ENCODE results near the gene TFAP2C.
A peak's percentile ranks its signal among the peaks of the same experiment; 100 is the strongest.
"Not testable (repeated sequence)": the region's sequence is repeated elsewhere in the genome, so short reads cannot be mapped to it uniquely, and the experiment has no call there.

The TFAP2C gene

DNA sequence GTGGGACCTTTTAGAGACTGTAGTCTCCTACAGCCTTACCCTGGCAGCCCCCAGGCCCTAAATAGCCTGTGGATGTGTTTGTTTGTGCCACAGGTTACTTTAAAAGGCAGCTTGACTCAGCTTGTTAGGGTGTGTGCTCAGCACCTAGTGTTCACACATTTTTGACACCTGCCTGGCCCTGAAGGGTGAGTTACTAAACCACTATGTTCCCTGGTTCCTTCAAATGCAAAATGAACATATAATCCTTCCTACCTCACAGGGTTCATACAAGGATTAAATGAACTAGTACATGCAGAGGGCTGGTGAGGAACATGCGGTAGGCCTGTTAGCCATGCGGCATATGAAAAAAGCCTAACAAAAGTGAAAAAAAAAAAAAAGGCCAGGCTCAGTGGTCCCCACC, 14.9 kb upstream of the TFAP2C start:
- DNase-seq, result no peak

GRCh38 chr20:56616716-56617115, 12.4 kb upstream of the TFAP2C start:
- DNase-seq, result no peak

- no peak for DNase-seq
These were observed 11.6 kb upstream of the TFAP2C start for GRCh38 chr20:56617489-56617888.

- DNase-seq, result no peak
These were observed 7.4 kb upstream of the TFAP2C start for GRCh38 chr20:56621730-56622129.

DNA sequence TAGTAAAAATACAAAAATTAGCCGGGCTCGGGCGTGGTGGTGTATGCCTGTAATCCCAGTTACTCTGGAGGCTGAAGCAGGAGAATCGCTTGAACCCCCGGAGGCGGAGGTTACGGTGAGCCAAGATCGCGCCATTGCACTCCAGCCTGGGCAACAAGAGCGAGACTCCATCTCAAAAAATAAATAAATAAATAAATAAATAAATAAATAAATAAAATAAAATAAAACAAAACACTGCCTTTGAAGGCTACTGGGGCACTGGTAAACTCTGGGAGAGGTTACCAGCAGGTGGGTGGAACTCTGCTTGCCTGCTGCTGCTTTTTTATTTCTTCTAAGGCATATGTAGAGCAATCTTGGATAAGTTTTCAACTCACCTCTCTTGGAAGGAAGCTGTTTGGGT, 5.2 kb upstream of the TFAP2C start:
- DNase-seq, result not testable (repeated sequence)

DNA sequence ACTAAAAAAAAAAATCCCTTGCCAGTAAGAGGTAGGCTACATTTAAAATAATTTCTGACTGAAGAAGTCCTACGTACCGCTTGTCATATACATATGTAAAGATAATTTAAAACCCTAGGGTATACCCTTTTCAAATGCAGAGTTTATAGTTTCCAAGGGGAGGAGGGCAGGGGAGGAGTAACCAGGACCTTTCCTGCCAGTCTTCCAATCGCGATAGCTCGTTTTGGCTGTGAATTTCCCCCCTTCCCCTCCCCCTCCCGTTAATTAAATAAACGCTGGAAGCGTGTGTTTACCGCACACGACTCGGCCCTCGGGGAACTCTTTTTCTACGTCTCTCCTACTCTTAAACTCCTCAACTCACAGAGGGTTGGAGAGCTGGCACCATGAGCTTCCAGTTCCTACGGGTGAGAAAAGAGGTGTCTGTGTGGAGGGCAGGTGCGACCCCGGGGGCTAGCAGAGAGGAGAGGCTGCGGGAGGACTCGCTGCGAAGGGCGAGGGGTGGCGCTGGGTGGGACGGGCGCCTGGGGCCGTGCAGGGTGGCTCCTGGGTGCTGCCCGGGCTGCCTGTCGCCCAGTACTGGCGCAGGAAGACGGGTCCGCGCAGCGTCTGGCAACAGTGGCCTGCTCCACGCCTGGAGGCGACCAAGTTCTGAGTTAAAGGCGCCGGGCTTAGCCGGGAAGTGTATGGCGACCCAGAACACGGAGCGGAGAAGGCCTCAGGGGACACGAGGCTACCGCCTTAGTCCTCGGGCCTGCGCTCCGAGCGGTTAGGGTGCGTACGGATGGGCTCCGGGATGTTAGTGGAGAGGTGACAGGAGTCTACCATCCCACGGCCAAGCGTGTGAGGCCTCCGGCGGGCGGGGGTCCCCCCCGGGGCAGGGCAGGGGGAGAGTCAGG, 4.1 kb upstream of the TFAP2C start:
- DNase-seq, result no peak

DNA sequence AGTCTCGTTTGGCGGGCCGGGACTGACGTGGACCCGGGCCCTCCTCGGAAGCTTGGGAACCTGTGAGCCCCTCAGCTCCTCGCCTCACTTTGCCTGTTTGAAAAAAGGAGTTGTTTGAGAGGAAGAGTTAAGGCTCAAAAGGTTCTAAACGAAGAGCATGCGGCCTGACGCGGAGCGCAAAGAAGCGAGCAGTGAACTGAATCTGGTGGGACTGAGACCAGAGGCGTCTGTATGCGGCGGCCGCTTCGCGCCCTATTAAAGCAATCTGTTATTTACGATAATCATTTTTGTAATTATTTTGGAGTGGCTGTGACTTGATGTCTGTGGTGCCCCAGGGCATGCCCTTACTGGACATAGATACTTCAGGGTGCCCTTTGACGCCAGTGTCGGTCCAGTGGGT, 3.3 kb upstream of the TFAP2C start:
- DNase-seq, result no peak

DNA sequence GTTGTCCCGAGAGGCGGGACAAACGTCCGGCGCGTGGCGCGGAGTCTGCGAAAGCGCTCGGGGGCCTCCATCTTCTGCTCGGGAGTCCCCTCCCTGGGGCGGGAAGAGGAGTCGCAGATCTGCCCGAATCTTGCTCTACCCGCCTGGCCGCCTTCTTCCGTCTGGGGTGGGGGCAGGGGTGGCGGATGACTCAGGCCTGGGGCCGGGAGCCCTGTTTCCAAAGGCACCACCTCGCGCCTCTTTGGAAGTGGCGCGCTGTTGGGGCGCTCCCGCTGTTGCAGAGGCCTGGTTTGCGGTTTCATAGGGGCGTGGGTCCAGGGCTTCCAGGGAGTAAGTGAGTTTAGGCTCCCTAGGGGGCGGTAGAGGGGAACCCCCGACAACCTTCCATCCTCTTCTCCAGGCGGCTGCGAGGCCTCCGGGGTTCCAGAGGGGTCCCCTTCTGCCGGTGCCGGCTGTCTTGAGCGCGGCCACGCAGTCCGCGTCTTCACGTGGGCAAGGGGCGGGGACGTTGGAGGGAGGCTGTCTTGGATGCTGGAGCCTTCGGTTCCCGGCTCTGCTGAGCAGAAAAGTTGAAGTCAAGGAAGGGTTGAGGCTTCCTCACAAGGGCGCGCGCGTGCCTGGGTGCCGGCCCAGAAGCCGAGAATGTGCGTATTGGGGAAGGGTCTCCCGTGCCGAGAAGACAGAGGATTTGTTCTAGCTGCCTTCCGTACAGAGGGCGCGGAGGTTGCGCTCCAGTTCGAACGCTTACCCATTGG, 2.6 kb upstream of the TFAP2C start:
- DNase-seq, result no peak

GRCh38 chr20:56627122-56628014, 1.7 kb upstream of the TFAP2C start:
- DNase-seq, result no peak

DNA sequence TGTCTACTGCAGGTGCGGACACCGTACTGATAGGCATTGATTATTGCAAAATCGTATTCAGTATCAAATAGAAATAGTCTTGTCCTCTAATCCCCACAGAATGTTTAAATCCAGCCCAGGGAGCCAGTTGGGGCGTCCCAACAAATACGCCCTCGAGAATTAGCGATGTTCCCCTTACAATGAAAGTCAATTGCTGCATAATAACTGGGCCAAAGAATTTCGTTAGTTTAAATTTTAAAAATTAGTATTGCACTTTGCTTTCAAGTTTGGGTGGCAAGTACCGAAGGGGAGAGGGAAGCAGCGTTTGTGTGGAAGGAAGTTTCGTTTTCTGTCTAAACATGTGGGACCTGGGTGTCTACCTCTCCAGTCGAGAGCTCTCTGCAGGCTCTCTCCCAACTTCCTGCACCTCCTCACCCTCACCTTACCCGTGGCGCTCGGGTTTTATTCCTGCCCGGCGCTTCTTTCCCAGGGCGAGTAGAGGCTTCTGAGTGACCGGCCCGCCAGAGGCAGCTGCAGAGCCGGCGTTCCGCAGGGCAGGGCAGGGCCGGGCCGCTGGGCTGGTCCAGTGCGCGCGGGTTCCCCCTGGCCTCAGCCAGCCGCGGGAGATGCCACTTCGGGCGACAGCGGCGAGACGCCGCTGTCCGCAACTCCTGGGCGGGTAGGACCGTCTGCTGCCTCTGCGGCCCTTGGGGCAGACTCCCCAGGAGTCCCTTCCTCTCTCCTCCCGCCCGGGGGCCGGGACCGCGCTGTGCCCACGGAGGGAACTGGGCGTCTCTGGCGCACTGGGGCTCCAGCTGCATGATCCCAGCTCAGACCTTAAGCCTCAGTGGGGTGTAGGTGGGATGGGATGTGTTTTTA, 862 bp upstream of the TFAP2C start:
- DNase-seq, result peak in 1 of 56 donors; percentile 5

- DNase-seq, result no peak
These were observed 469 bp downstream of the TFAP2C start for GRCh38 chr20:56629464-56630085.

- peak in 7 of 56 donors; percentile 7 to 45 (median 19) for DNase-seq
These were observed 984 bp downstream of the TFAP2C start for GRCh38 chr20:56630086-56630493.

DNA sequence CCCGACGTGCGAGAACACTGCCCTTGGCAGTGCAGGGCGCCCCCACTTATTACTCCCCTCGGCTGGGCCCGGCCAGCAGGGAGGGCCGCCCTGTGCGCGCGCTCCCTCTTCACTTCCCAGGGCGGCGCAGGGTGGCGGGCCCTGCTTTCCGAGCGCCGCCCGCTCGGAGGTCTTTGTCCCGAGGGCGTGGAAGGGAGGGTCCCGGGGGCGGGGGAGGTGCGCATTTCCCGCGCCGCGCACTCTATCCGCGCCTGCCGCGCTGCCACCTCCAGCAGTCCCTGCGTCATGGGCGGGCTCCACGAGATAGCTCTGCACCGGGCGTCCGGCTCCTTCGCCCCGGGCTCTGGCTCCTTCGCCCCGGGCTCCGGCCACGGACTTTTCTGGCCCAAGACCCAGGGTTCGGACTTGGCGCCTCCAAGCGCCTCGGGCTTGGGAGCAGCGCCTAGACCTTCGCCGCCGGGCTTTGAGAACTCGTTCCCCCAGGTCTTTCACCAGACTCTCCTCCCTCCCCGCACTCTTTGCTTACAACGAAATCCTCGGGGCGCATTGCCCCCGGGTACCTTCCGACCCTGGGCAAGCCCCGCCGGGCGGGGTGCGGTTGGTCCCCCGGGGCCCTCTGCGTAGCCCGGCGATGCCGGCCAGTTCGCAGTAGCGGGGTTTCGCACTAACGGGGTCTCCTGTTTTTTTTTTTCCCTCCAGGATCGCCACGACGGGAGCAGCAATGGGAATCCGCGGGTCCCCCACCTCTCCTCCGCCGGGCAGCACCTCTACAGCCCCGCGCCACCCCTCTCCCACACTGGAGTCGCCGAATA, 1.6 kb downstream of the TFAP2C start:
- DNase-seq, result peak in 5 of 56 donors; percentile 6 to 43 (median 15)

DNA sequence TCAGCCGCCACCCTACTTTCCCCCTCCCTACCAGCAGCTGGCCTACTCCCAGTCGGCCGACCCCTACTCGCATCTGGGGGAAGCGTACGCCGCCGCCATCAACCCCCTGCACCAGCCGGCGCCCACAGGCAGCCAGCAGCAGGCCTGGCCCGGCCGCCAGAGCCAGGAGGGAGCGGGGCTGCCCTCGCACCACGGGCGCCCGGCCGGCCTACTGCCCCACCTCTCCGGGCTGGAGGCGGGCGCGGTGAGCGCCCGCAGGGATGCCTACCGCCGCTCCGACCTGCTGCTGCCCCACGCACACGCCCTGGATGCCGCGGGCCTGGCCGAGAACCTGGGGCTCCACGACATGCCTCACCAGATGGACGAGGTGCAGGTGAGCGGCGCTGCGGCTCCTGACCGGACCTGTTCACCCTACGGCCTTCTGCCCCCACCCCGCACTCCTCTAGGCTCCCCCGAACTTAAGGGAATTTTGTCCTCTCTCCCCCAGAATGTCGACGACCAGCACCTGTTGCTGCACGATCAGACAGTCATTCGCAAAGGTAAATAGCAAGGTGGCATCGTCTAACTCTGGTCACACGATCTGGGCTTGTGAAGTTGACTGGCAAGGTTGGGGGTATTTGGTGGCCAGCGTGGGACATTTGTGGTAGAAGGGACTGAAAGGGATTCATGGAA, 2.3 kb downstream of the TFAP2C start:
- DNase-seq, result no peak

DNA sequence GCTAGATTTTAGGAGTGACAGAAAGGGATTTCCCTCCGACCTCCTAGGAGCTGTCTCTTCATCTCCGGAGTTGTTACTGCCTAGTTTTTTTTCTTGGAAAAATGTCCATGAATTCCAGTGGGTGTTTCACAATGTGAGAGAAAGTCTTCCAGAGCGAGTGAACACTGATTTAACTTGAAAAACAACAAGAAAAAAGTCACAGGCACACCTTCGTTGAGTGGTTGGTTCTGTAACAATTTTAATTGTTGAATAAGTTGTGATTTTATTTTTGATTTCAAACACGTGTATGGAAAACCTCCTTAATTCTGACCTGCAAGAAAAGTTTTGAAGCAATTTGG, 2.9 kb downstream of the TFAP2C start:
- no peak for DNase-seq

GRCh38 chr20:56634307-56634706, 5.2 kb downstream of the TFAP2C start:
- DNase-seq, result no peak

- DNase-seq, result no peak
These were observed 5.8 kb downstream of the TFAP2C start for GRCh38 chr20:56634735-56635385.

DNA sequence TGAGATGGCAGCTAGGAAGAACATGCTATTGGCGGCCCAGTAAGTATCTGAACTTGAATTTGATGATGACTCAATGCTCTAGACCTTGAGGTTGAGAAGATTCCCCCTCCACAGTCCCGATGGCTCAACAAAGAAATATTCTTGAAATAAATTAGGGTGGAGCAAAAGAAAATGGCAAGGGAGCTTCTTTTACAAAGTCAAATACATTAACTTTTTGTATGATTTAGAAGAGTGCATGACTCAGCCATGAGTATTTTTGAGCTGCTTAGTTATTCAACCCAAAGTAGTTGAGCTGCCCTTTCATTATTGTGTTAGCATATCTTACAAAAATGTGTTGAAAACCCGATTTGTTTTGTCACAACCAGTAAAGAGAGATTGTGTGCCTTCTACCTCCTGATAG, 7.6 kb downstream of the TFAP2C start:
- DNase-seq, result no peak
